Measurements from ENCODE around the gene TPPP.
"Not testable (repeated sequence)": the region's sequence is repeated elsewhere in the genome, so short reads cannot be mapped to it uniquely, and the experiment has no call there.

The TPPP gene

DNA sequence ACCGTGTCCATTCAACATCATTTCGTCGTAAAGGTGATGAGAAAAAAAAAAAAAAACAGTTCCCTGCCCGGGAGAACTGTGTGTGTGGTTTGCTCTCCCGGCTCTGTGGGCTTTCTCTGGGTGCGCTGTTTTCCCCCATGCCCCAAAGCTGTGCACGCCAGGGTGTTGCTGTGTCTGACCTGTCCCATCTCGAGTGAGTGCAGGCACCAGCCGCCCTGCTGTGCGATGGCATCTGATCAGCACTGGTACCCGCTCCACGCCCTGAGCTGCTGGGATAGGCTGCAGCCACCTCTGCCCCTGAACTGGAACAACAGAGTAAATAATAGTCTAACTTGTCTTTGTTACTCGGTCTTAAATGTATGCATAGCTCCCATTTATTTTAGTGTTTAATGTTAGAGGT, 47.7 kb downstream of the TPPP start:
- DNase-seq (ENCODE audit: low read depth in 3 of 3), result no peak

GRCh38 chr5:644971-645370, 48.2 kb downstream of the TPPP start:
- DNase-seq (ENCODE audit: low read depth in 3 of 3), result no peak

DNA sequence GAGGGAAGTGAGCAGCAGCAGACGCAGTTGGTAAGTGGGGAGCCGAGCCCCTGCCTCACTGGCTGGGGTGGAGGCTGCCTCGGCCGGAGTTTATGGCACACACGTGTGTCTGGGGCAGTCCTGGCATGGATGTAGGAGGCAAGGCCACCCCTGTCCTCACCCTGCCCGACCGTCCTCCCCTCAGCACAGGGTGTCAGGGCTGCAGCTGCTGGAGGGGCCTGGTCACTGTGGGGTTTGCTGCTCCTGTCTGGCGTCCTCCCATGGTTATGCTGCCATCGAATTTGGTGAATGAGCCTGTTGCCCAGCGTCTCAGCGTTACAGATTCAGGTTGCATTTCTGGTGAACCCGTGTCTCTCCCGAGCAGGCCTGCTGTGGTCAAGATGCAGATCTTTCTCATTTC, 48.6 kb downstream of the TPPP start:
- DNase-seq (ENCODE audit: low read depth in 3 of 3), result no peak

- no peak for DNase-seq (ENCODE audit: low read depth in 3 of 3)
Measured at GRCh38 chr5:643811-644271, 49.3 kb downstream of the TPPP start.

DNA sequence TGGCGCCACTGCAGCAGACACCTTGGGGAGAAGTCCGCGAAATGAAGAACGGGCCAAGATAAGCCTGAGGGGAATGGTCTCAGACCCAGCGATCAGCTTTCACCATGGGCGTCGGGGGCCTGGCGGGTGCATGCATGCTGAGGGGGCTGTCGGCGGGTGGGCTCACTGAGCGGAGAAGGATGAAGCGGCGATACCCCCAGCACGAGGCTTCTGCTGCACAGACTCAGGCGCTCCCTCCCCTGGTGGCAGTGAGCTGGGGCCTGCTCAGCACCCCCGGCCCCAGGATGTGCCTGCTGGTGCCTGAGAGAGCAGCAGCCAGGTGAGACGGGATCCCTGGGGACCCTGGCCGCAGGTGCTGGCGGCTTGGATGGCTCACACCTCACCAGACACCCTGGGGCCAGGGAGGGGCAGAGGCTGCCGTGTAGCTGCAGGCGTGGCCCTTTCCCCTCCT, 49.8 kb downstream of the TPPP start:
- no peak for DNase-seq (ENCODE audit: low read depth in 3 of 3)

DNA sequence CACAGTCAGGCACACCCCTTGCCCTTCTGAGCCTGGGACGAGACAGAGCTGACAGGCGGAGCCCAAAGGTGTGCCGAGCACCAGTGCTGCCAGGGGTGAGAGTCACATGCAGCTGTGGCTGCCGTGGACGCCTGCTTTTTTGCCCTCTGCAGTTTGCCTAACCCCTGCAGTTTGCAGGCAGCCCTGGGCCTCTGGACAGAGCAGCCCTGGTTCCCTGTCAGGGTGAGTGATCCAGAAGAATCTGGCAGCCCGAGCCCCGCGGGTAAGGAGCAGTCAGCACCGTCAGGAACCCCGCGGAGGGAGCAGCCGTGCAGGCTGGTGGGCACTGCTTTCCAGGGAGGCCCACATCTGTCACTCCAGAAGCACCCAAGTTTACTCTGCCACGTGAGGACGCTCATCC, 50.7 kb downstream of the TPPP start:
- DNase-seq (ENCODE audit: low read depth in 3 of 3), result no peak

- no peak for DNase-seq (ENCODE audit: low read depth in 3 of 3)
Measured at GRCh38 chr5:641331-641765, 51.8 kb downstream of the TPPP start.

- no peak for DNase-seq (ENCODE audit: low read depth in 3 of 3)
Measured at GRCh38 chr5:640461-641330, 52.5 kb downstream of the TPPP start.

DNA sequence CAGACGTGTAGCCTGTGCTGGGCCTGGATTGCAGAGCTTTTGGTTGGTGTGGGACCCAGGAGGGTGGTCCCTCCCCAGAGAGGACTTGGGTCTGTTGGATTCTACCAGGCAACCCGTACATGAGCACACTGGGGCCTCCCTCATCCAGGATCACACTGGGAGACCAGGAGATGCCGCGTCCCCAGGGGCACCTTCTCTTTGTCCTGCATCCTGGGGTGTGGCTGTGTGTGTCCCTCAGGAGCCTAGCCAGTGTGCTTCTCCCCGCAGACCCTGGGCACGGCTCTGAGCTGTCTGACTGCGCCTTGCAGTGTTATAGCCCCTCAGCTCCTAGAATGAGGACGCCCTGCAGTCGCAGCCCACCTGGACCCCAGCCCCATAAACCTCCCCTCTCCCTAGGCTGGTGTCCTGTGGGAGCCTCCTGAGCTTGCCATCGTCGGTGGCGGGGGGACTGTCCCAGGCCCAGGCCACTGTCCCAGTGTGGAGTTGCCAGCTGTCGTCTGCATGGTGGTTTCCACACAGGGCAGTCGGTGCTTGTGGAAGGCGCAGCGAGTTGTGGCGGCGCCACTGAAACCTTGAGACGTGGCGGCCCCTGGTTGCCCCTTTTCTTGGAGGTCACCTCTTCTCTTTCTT, 53.5 kb downstream of the TPPP start:
- DNase-seq (ENCODE audit: low read depth in 3 of 3), result no peak

DNA sequence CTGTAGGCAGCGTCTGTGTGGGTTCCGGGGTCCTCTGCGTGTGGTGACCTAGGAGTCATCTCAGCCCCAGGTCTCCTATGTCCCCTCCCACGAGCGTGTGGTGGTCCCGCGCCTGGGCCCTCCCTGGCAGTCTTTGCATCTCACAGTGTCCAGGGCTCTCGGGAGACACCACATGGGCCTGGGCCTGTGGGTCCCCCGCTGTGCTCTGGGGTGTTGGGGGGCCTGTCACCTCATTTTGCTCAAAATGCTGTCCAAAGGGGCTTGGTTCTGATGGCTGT, 54.0 kb downstream of the TPPP start:
- DNase-seq (ENCODE audit: low read depth in 3 of 3), result no peak

DNA sequence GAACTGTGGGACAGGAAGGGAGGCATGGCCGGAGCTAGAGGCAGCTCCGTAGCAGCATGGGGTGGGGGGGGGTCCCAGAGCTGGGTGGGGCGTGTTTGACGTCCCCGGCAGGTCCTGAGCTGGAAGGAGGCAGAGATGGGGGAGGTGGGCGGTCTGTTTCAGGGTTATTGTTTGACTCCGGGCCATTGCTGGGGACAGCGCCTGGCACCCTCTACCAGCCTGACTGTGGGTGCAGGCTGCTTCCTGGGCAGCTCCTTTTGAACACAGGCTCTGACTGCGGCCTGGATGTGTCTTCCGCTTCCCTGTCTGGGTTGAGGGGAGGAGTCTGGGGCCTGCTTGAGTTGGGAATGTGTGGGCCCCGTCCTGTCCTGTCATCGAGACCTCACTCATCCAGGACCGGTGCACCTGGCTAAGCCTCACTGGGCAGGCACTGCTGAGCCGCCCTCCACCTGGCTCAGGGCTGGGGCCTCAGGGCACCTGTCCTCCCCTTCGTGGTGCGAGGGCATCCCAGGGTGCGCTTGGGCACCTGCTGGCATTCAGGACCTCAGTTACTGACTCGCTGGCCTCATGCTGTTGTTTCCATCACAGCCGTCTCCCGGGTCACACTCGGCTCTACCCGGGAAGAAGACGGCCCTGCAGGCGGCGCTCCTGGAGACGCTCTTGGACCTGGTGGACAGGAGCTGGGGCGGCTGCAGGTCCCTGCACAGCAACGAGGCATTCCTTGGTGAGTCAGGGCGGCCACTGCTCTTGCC, 54.5 kb downstream of the TPPP start:
- no peak for DNase-seq (ENCODE audit: low read depth in 3 of 3)

GRCh38 chr5:637581-638450, 55.3 kb downstream of the TPPP start:
- DNase-seq (ENCODE audit: low read depth in 3 of 3), result no peak

DNA sequence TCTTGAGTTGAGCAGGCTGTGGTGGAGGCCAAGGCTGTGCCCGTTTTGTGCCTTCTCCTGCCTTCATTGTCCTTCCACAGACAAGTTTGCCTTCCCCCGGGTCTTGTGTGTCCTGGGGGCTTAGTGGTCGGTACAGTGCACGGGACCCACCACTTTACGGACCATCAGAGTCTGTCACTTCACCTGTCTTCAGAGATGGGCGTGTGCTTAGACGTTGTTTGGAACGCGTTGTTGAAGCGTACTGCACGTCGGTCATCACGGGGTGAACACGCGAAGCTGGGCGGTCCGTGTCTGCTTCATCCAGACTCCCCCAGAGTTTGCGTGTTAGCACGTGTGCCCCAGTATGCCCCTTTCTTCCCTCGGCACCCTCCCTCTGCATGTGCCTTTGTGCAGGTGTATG, 56.2 kb downstream of the TPPP start:
- no peak for DNase-seq (ENCODE audit: low read depth in 3 of 3)

DNA sequence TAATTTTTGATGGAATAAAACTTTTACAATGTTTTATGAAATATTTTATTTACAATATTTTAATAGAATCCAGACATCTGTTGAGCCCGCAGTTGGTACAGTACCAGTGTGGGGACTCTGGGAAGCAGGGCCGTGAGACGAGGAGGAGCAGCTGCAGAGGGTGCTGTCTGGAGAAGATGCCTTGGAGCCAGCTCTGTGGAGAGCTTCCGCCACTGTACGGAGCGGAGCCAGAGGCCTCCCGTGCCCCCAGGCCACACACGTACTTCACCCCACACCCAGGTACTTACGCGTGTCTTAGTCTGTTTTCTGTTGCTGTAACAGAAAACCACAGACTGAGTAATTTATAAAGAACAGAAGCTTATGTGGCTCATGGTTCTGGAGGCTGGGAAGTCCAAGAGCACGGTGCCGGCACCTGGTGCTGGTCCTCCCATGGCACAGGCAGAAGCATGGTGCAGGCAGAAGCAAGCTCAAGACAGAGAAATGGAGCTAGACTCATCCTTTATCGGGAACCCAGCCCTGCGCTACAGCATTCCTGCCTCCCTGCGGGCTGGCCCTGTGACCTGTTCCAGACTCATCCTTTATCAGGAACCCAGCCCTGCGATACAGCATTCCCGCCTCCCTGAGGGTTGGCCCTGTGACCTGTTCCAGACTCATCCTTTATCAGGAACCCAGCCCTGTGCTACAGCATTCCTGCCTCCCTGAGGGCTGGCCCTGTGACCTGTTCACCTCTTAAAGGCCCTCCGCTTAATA, 57.7 kb downstream of the TPPP start:
- no peak for DNase-seq (ENCODE audit: low read depth in 3 of 3)

DNA sequence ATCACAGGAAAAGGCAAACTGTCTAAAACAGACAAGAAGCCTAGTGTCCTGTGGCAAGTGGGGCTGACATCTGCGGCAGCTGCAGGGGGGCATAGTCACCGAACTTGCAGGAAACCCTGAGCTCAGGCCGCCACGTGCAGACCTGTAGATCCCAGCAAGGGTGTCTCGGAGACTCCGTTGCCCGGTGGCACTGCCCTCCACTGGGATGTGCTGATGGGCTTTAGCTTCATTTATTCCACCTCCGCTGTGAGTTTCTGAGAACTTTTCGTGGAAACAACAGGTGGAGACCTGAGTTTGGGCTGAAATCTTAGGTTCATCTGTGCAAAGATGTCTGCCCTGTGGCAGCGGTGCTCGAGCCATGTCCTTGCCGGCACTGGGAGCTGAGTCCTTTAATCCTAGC, 59.0 kb downstream of the TPPP start:
- DNase-seq (ENCODE audit: low read depth in 3 of 3), result no peak

DNA sequence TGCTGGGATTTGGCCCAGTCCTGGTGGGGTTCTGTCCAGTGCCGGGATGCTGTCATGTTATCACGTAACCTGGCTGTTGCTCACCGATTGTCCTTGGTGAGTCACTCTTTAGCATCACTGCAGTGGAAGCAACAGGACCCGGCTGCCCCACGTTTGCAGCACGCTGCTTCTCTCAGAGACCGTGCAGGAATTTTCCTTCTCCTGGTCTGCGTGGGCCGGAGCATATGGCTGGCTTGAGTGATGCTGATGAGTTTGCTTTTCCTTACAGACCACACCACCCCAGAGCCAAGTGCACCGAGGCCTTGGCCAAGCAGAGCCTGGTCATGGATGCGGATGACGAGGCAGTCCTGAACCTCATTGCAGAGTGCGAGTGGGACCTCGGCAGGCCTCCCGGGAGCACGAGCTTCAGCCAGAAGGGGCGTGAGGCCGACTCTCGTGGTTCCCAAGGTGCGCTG, 59.6 kb downstream of the TPPP start:
- no peak for DNase-seq (ENCODE audit: low read depth in 3 of 3)

- DNase-seq (ENCODE audit: low read depth in 3 of 3), result not testable (repeated sequence)
Measured at GRCh38 chr5:628351-629205, 64.6 kb downstream of the TPPP start.

- no peak for DNase-seq (ENCODE audit: low read depth in 3 of 3)
Measured at GRCh38 chr5:627840-628239, 65.3 kb downstream of the TPPP start.

GRCh38 chr5:626850-627249, 66.3 kb downstream of the TPPP start:
- no peak for DNase-seq (ENCODE audit: low read depth in 3 of 3)

DNA sequence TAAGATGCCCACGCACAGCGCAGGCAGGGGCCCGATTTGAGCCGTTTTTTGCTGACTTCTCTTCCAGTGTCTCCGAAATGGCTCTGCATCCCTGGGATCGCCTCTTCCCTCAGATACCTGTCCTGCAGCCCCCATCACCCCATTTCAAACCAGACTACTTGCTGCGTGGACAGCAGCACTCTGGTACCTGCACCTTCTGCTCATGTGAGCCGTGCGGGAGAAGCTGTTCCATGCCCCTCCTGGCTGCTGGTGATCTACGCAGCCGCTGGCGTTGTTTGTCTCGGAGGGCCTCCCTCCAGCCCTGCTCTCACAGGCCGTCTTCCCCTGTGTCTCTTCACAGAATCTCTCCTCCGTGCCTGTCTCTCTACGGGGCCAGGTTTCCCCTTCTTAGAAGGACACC, 67.6 kb downstream of the TPPP start:
- no peak for DNase-seq (ENCODE audit: low read depth in 3 of 3)

Measured in stimulated activated CD4-positive, alpha-beta T cell treated with anti-CD3 and anti-CD28 coated beads, TNF-alpha, amount 100 ng/mL, for 4 hours (primary cell).